Measurements from ENCODE around the gene CCNY.

The CCNY gene

GRCh38 chr10:35440016-35440415 lies 103.7 kb downstream of the CCNY start:
- peaks cover 71% of the 10 kb centered on the region for H3K79me2 ChIP-seq (ENCODE audit: low read length)
- no peak overlapping the region for H3K27ac ChIP-seq (ENCODE audit: low read length)
- H3K4me1 ChIP-seq (ENCODE audit: low read length), result no peaks in the 10 kb centered on the region
- H3K9ac ChIP-seq (ENCODE audit: low read length), result no peak overlapping the region
- H3K4me2 ChIP-seq (ENCODE audit: low read depth, low read length), result no peak overlapping the region
- H3K9me2 ChIP-seq (replicated peaks; ENCODE audit: insufficient read depth, low read length), result no peaks in the 10 kb centered on the region
- no peaks in the 10 kb centered on the region for H3F3A ChIP-seq (ENCODE audit: insufficient read depth, low read length)
- H2AFZ ChIP-seq (ENCODE audit: low read length), result no peak overlapping the region
- no peaks in the 10 kb centered on the region for H3K36me3 ChIP-seq (replicated peaks; ENCODE audit: insufficient read depth, low read length)
- no peaks in the 10 kb centered on the region for H3K9me3 ChIP-seq (replicated peaks; ENCODE audit: insufficient read depth, low read length)
- H3K27me3 ChIP-seq (replicated peaks; ENCODE audit: insufficient read depth, low read length), result no peaks in the 10 kb centered on the region
- H3K4me3 ChIP-seq (ENCODE audit: low read length), result no peak overlapping the region
- no peak for DNase-seq
- no peaks in the 10 kb centered on the region for H4K20me1 ChIP-seq (ENCODE audit: insufficient read depth, low read length)
- TF ChIP-seq EZH2 (optimal IDR thresholded peaks at IDR 0.05; ENCODE audit: low read depth, low read length) (no peak), EZH2phosphoT487 (IDR thresholded peaks at IDR 0.05; ENCODE audit: low read length) (no peak), CTCF (IDR thresholded peaks at IDR 0.05; ENCODE audit: low read length) (no peak)

- Histone ChIP-seq H3K36me3 (replicated peaks; ENCODE audit: insufficient read depth, low read length) (no peaks in the 10 kb centered on the region), H3K79me2 (ENCODE audit: low read length) (peaks cover 73% of the 10 kb centered on the region), H4K20me1 (ENCODE audit: insufficient read depth, low read length) (no peaks in the 10 kb centered on the region), H3K9me2 (replicated peaks; ENCODE audit: insufficient read depth, low read length) (no peaks in the 10 kb centered on the region), H3K27me3 (replicated peaks; ENCODE audit: insufficient read depth, low read length) (no peaks in the 10 kb centered on the region), H3K4me2 (ENCODE audit: low read depth, low read length) (no peak overlapping the region), H2AFZ (ENCODE audit: low read length) (no peak overlapping the region), H3K4me1 (ENCODE audit: low read length) (no peaks in the 10 kb centered on the region), H3K4me3 (ENCODE audit: low read length) (no peak overlapping the region), H3K27ac (ENCODE audit: low read length) (no peak overlapping the region), H3K9ac (ENCODE audit: low read length) (no peak overlapping the region), H3K9me3 (replicated peaks; ENCODE audit: insufficient read depth, low read length) (no peaks in the 10 kb centered on the region), H3F3A (ENCODE audit: insufficient read depth, low read length) (no peaks in the 10 kb centered on the region)
- no peak for TF ChIP-seq EZH2phosphoT487 (IDR thresholded peaks at IDR 0.05; ENCODE audit: low read length)
- no peak for TF ChIP-seq CTCF (IDR thresholded peaks at IDR 0.05; ENCODE audit: low read length)
- TF ChIP-seq EZH2 (optimal IDR thresholded peaks at IDR 0.05; ENCODE audit: low read depth, low read length), result no peak
- DNase-seq, result no peak
These were observed 105.7 kb downstream of the CCNY start for GRCh38 chr10:35442028-35442427.

GRCh38 chr10:35442592-35442991 lies 106.3 kb downstream of the CCNY start:
- H3K4me2 ChIP-seq (ENCODE audit: low read depth, low read length), result no peak overlapping the region
- no peaks in the 10 kb centered on the region for H3K36me3 ChIP-seq (replicated peaks; ENCODE audit: insufficient read depth, low read length)
- H3K4me1 ChIP-seq (ENCODE audit: low read length), result no peaks in the 10 kb centered on the region
- H2AFZ ChIP-seq (ENCODE audit: low read length), result no peak overlapping the region
- H3K9me2 ChIP-seq (replicated peaks; ENCODE audit: insufficient read depth, low read length), result no peaks in the 10 kb centered on the region
- TF ChIP-seq EZH2 (optimal IDR thresholded peaks at IDR 0.05; ENCODE audit: low read depth, low read length) (no peak), EZH2phosphoT487 (IDR thresholded peaks at IDR 0.05; ENCODE audit: low read length) (no peak), CTCF (IDR thresholded peaks at IDR 0.05; ENCODE audit: low read length) (no peak)
- no peak overlapping the region for H3K27ac ChIP-seq (ENCODE audit: low read length)
- no peaks in the 10 kb centered on the region for H3F3A ChIP-seq (ENCODE audit: insufficient read depth, low read length)
- no peaks in the 10 kb centered on the region for H3K9me3 ChIP-seq (replicated peaks; ENCODE audit: insufficient read depth, low read length)
- H3K27me3 ChIP-seq (replicated peaks; ENCODE audit: insufficient read depth, low read length), result no peaks in the 10 kb centered on the region
- H4K20me1 ChIP-seq (ENCODE audit: insufficient read depth, low read length), result no peaks in the 10 kb centered on the region
- no peak overlapping the region for H3K9ac ChIP-seq (ENCODE audit: low read length)
- DNase-seq, result no peak
- H3K4me3 ChIP-seq (ENCODE audit: low read length), result no peak overlapping the region
- peaks cover 73% of the 10 kb centered on the region for H3K79me2 ChIP-seq (ENCODE audit: low read length)

Data from MM.1S (cell line).